ENCODE measurements around the gene RERG. TPM values are rescaled to one million over a fixed set of nuclear protein-coding genes. Genes with fewer than 3 reads are reported as not detected.
"Not testable (repeated sequence)": the region's sequence is repeated elsewhere in the genome, so short reads cannot be mapped to it uniquely, and the experiment has no call there.

Gene RERG
- total RNA-seq, 1 donor from 2014 or later, result 28.6 TPM

DNA sequence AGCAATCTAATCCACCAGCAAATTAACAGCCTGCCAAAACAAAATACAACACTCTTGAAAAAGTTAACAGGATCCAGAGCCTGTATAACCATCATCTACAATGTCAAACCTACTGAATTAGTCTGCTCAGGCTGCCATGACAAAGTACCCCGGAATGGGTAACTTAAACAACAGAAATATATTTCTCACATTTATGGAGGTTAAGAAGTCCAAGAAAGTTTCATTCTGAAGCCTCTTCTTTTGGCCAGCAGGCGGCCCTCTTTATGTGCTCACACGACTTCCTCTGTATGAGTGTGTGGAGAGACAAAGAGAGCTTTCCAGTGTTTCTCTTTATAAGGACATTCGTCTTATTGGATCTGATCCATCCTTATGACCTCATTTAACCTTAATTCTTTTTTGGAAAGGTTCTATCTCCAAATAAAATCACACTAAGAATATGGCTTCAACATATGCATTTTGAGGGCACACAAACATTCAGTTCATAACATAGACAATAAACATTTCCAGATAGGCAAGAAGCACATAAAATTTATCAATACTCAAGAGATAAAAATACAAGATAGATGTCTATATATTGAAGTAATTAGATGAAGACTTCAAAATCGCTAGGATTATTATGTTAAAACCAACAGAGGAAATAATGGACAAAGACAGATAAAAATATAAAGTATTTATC, 5.9 kb upstream of the RERG start:
- TF ChIP-seq, protein P1, sequence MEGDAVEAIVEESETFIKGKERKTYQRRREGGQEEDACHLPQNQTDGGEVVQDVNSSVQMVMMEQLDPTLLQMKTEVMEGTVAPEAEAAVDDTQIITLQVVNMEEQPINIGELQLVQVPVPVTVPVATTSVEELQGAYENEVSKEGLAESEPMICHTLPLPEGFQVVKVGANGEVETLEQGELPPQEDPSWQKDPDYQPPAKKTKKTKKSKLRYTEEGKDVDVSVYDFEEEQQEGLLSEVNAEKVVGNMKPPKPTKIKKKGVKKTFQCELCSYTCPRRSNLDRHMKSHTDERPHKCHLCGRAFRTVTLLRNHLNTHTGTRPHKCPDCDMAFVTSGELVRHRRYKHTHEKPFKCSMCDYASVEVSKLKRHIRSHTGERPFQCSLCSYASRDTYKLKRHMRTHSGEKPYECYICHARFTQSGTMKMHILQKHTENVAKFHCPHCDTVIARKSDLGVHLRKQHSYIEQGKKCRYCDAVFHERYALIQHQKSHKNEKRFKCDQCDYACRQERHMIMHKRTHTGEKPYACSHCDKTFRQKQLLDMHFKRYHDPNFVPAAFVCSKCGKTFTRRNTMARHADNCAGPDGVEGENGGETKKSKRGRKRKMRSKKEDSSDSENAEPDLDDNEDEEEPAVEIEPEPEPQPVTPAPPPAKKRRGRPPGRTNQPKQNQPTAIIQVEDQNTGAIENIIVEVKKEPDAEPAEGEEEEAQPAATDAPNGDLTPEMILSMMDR (IDR thresholded peaks at IDR 0.05; ENCODE audit: unreplicated experiment), result peak; percentile 68
- H3K4me1 Mint-ChIP-seq, result peaks cover 5% of the 10 kb centered on the region
- peaks cover 22% of the 10 kb centered on the region for H3K27me3 Mint-ChIP-seq (ENCODE audit: low read depth)
- no peak overlapping the region for H3K4me3 Mint-ChIP-seq
- H3K36me3 Mint-ChIP-seq, result no peaks in the 10 kb centered on the region
- H3K9me3 Mint-ChIP-seq, result no peaks in the 10 kb centered on the region
- DNase-seq (ENCODE audit: low spot score in 2 of 2, unreplicated experiment in 2 of 2), result no peak
- no peak overlapping the region for H3K27ac Mint-ChIP-seq

DNA sequence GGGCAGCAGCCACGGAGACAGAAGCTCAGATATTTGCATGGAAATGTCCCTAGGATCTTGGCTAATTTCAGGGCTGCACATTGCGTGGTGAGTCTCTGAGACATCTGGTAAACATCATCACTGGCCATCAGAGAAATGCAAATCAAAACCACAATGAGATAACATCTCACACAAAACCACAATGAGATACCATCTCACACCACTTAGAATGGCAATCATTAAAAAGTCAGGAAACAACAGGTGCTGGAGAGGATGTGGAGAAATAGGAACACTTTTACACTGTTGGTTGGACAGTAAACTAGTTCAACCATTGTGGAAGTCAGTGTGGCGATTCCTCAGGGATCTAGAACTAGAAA, 4.6 kb upstream of the RERG start:
- H3K4me3 Mint-ChIP-seq; H3K27ac Mint-ChIP-seq; H3K9me3 Mint-ChIP-seq; DNase-seq (ENCODE audit: low spot score in 2 of 2, unreplicated experiment in 2 of 2); H3K36me3 Mint-ChIP-seq: not testable (repeated sequence)
- H3K4me1 Mint-ChIP-seq, result peaks cover 12% of the 10 kb centered on the region
- H3K27me3 Mint-ChIP-seq (ENCODE audit: low read depth), result peaks cover 14% of the 10 kb centered on the region

DNA sequence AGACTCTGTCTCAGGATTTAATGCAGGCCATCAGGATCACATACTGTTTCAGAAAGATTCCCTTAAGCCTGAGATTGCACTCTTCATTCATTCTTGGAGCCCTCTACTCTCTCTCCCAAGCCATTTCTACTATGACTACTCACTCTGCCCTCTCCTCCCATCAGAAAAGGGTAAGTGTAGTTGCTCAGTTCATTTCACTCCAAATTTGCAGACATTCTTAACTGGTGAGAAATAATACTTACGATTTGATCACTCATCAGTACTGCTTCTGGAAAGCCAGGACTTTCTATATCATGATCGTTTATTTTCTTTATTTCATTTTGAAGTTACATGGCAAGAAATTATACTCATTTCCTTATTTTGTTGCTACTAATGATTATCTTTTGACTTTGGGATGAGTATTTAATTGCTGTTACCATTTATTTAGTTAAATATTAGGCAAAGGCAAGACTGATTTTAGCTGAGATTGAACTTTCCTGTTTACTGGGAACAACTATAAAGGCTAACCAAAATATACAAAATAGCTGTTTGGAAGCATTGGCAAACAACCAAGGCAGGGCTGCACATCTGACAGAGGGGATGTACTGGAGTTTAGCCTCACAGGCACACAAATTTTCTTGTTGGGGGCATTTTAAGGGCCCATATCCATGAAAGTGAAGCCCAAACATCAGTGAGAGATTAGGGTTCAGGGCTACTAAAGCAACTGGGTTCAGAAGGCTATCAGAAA, 4.1 kb upstream of the RERG start:
- TF ChIP-seq, protein P1 (IDR thresholded peaks at IDR 0.05; ENCODE audit: unreplicated experiment), result no peak
- DNase-seq (ENCODE audit: low spot score in 2 of 2, unreplicated experiment in 2 of 2), result no peak
- Mint-ChIP-seq H3K36me3 (no peaks in the 10 kb centered on the region), H3K27me3 (ENCODE audit: low read depth) (peaks cover 9% of the 10 kb centered on the region), H3K4me1 (peaks cover 18% of the 10 kb centered on the region), H3K27ac (no peak overlapping the region), H3K4me3 (no peak overlapping the region), H3K9me3 (no peaks in the 10 kb centered on the region)

DNA sequence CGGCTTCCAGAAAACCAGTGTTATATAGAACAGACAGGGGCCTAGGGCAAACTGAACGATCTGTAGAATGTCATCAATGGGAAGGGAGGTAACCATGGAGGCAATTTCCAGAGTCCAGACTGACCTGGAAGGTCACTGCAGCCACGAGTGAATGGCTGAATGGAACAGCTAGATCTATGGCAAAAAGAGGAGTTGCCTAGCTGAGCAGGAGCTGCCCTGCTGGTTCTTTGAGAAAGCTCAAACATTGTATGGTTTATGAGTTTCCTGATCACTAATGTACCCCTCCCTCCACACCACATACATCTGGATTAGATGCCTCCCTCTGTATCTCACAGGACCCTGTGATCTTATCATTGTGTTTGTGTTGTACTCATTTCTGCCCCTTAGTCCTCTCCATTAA, 1.0 kb upstream of the RERG start:
- Mint-ChIP-seq H3K4me3 (peak overlapping the region; percentile 3), H3K27me3 (ENCODE audit: low read depth) (no peaks in the 10 kb centered on the region), H3K9me3 (no peaks in the 10 kb centered on the region), H3K36me3 (peaks cover 2% of the 10 kb centered on the region), H3K27ac (no peak overlapping the region), H3K4me1 (peaks cover 38% of the 10 kb centered on the region)
- TF ChIP-seq, protein P1 (IDR thresholded peaks at IDR 0.05; ENCODE audit: unreplicated experiment), result no peak
- no peak for DNase-seq (ENCODE audit: low spot score in 2 of 2, unreplicated experiment in 2 of 2)

DNA sequence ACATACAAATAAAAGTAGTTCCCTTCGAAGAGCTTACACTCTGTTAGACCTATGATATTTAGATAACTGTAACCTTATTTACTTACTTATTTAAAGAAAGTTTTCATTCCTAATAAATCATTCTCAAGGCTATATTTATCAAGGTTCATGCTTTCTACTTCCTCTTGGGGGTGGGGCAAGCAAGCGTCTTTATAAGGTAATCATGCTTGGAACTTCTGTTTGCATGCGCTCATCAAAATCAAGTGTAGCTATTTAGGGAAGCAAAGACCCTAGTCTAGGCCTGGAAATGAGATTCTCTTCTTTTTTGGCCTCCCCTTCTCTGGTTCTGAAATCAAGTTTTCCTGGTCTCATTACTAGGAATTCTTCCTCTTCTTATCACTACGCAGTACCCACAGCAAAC, 766 bp downstream of the RERG start:
- Mint-ChIP-seq H3K27ac (peak overlapping the region; percentile 20), H3K36me3 (peaks cover 5% of the 10 kb centered on the region), H3K4me1 (peaks cover 49% of the 10 kb centered on the region), H3K9me3 (no peaks in the 10 kb centered on the region), H3K27me3 (ENCODE audit: low read depth) (no peaks in the 10 kb centered on the region), H3K4me3 (peak overlapping the region; percentile 80)
- no peak for DNase-seq (ENCODE audit: low spot score in 2 of 2, unreplicated experiment in 2 of 2)
- TF ChIP-seq, protein P1 (IDR thresholded peaks at IDR 0.05; ENCODE audit: unreplicated experiment), result no peak

DNA sequence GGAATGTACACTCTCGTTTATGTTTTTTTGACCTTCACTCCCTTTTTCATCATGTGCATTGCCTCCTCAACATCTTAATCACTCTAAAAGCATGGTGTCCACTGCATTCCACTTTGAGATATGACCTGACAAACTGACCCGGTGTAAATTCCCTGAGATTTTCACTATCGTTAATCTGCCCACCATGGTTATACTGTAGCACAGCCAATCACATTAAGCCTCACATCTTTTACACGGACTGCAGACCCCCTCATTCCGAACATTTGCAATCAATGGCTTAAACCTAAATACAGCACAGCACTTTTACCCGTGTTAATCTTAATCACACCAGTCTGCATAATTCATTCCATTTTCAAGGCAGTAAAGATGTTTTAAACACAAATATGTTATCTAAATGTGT, 2.4 kb downstream of the RERG start:
- no peaks in the 10 kb centered on the region for H3K9me3 Mint-ChIP-seq
- TF ChIP-seq, protein P1 (IDR thresholded peaks at IDR 0.05; ENCODE audit: unreplicated experiment), result no peak
- H3K27ac Mint-ChIP-seq, result peak overlapping the region; percentile 11
- no peak for DNase-seq (ENCODE audit: low spot score in 2 of 2, unreplicated experiment in 2 of 2)
- peak overlapping the region; percentile 80 for H3K4me3 Mint-ChIP-seq
- H3K36me3 Mint-ChIP-seq, result peaks cover 13% of the 10 kb centered on the region
- no peaks in the 10 kb centered on the region for H3K27me3 Mint-ChIP-seq (ENCODE audit: low read depth)
- H3K4me1 Mint-ChIP-seq, result peaks cover 63% of the 10 kb centered on the region
